Thyroid gland (tissue), 4 donors: ENCODE data around the gene CHN2. TPM values are rescaled to one million over a fixed set of nuclear protein-coding genes. Genes with fewer than 3 reads are reported as not detected.

Source experiments
- DNase-seq, 2 donors: peaks; one replicate each; pipeline ENCODE4 v3.0.0-alpha.2; 2019
- H3K27ac ChIP-seq, 3 donors: fragments of 200-600 bp; sonication (generic); 1 replicate in 2 of 3; 2 replicates in 1 of 3; pipeline ENCODE4 v1.5.1; 2016 to 2019; ENCODE audit warnings: mild to moderate bottlenecking in 1 of 3, moderate library complexity in 1 of 3
- H3K27me3 ChIP-seq: fragments of 200-600 bp; sonication (generic); one replicate; pipeline ENCODE4 v1.5.1; 2019
- H3K36me3 ChIP-seq, 2 donors: fragments of 200-600 bp; sonication (generic); one replicate each; pipeline ENCODE4 v1.5.1; 2016 to 2019
- H3K4me1 ChIP-seq, 2 donors: fragments of 200-600 bp; sonication (generic); one replicate each; pipeline ENCODE4 v1.5.1; 2017 to 2019
- H3K4me3 ChIP-seq, 3 donors: fragments of 200-600 bp; sonication (generic); replicated peaks in 1 of 3; 1 replicate in 2 of 3; 2 replicates in 1 of 3; pipeline ENCODE4 v1.5.1; 2016; ENCODE audit warnings: mild to moderate bottlenecking in 1 of 3
- H3K9me3 ChIP-seq: fragments of 200-600 bp; sonication (generic); one replicate; pipeline ENCODE4 v1.5.1; 2017
- POLR2A ChIP-seq, 2 donors: fragments of 450-650 bp; IDR thresholded peaks; one replicate each; pipeline ENCODE4 v1.6.1; 2017; ENCODE audit warnings: antibody characterized with exemption in 2 of 2, mild to moderate bottlenecking in 2 of 2, moderate library complexity in 1 of 2
- WGBS, 2 donors: methylation state at CpG; one replicate each; pipeline ENCODE4 v1.1.5; 2017; 5-methylcytosine and 5-hydroxymethylcytosine counted together
- intact Hi-C: fragments of 100-400 bp; cut with DNase I; formaldehyde crosslinking; loops from one replicate; pipeline ENCODE4 v1.15.1; 2023
- total RNA-seq, 4 donors: library from RNA; depleted of rRNA; stranded (reverse); fragments of >200 nt; gene quantifications; one replicate each; pipeline ENCODE4 v1.2.3, GENCODE V29; 2016
- TF ChIP-seq, protein P1 (sequence below), 6 experiments: fragments of 200-600 bp in 3 of 6; fragments of 450-650 bp in 3 of 6; sonication (generic) in 3 of 6; IDR thresholded peaks; one replicate each; pipeline ENCODE4 v1.5.1; 2016 to 2019; ENCODE audit warnings: antibody characterized with exemption in 6 of 6, mild to moderate bottlenecking in 2 of 6, inconsistent platforms in 1 of 6, moderate library complexity in 1 of 6

The CHN2 gene
- total RNA-seq, 4 donors from 2014 or later = 11.7 to 54.3 (median 41.4) TPM

DNA sequence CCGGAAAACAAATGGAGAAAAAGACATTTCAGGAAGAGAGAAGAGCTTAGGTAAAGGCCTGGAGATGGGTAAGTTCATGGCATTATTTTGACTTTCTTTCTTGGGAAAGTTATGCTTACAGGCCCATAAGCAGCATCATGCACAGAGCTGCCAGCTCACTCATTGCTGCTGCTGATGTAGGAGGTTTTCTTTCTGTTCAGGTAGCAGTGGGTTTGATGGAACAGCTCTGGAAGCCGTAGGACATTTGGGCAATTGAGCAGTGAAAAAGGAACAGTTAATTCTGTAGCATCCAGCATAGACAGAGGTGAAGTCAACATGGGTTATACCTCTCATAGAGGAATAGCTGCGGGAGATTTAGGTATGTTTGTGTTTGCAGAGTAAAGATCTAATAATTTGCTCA is 3.3 kb downstream of the CHN2 start:
- no peak overlapping the region for H3K4me3 ChIP-seq
- WGBS, 2 donors = 94 to 98% methylated on average over 3 of the region's 3 CpGs
- peaks cover 11 to 18% of the 10 kb centered on the region in 2 donors for H3K4me1 ChIP-seq
- DNase-seq = no peak
- H3K27me3 ChIP-seq = no peaks in the 10 kb centered on the region
- intact Hi-C loops = no loop called here
- H3K27ac ChIP-seq = no peak overlapping the region
- no peaks in the 10 kb centered on the region for H3K9me3 ChIP-seq
- TF ChIP-seq, protein P1, sequence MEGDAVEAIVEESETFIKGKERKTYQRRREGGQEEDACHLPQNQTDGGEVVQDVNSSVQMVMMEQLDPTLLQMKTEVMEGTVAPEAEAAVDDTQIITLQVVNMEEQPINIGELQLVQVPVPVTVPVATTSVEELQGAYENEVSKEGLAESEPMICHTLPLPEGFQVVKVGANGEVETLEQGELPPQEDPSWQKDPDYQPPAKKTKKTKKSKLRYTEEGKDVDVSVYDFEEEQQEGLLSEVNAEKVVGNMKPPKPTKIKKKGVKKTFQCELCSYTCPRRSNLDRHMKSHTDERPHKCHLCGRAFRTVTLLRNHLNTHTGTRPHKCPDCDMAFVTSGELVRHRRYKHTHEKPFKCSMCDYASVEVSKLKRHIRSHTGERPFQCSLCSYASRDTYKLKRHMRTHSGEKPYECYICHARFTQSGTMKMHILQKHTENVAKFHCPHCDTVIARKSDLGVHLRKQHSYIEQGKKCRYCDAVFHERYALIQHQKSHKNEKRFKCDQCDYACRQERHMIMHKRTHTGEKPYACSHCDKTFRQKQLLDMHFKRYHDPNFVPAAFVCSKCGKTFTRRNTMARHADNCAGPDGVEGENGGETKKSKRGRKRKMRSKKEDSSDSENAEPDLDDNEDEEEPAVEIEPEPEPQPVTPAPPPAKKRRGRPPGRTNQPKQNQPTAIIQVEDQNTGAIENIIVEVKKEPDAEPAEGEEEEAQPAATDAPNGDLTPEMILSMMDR (IDR thresholded peaks at IDR 0.05) = no peak
- TF ChIP-seq POLR2A (IDR thresholded peaks at IDR 0.05) = no peak
- H3K36me3 ChIP-seq = no peaks in the 10 kb centered on the region

DNA sequence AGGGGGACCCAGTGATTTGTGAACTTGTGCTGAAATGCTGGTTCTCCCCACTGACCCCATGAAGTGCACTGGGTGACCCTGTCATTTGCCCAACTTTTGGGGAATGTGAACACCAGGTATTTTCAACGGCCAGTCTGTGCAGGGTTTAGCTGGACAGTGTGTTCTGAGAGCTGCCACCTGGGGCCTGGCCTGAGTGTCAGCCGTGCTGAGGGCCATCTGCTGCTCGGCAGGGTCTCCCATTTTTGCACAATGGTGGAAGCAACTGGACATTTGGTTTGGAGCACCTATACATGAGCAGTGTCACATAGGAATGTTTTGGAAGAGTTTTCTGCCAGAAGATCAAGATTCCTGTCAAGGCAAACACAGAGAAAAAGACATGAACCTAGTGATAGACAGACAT is 5.2 kb downstream of the CHN2 start:
- H3K9me3 ChIP-seq = no peaks in the 10 kb centered on the region
- intact Hi-C loops = no loop called here
- DNase-seq = no peak
- H3K4me3 ChIP-seq = no peak overlapping the region
- no peak overlapping the region for H3K27ac ChIP-seq
- TF ChIP-seq, protein P1 (IDR thresholded peaks at IDR 0.05) = no peak
- no peak for TF ChIP-seq POLR2A (IDR thresholded peaks at IDR 0.05)
- no peaks in the 10 kb centered on the region for H3K36me3 ChIP-seq
- no peaks in the 10 kb centered on the region for H3K27me3 ChIP-seq
- WGBS, 2 donors = 84 to 89% methylated on average over 2 to 3 of the region's 3 CpGs
- peaks cover 11 to 18% of the 10 kb centered on the region in 2 donors for H3K4me1 ChIP-seq

DNA sequence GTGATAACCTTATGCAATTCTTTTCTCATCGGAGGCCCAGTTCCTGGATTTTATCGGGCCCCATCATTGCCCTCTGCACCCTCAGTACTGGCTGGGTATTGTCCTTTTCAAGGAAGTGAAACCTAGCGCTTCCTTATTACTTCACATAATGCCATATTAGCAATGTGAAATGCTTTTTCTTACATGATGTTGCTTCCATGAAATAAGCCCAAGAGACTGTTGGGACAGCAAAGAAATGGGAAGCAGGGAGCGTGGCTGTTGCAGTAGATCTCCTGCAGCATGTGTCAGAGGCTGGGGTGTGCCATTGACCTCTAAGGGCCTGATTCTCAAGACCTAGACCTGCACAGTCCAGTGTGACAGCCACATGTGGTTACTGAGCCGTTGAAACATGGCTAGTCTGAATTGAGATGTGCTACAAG is 8.1 kb downstream of the CHN2 start:
- 89% methylated on average over 5 of the region's 5 CpGs for WGBS, 2 donors
- Histone ChIP-seq H3K27ac (no peak overlapping the region), H3K4me3 (no peak overlapping the region), H3K36me3 (no peaks in the 10 kb centered on the region), H3K9me3 (no peaks in the 10 kb centered on the region), H3K4me1 (peaks cover 6 to 13% of the 10 kb centered on the region in 2 donors), H3K27me3 (no peaks in the 10 kb centered on the region)
- TF ChIP-seq POLR2A (IDR thresholded peaks at IDR 0.05) = no peak
- TF ChIP-seq, protein P1 (IDR thresholded peaks at IDR 0.05) = no peak
- intact Hi-C loops = no loop called here
- no peak for DNase-seq

DNA sequence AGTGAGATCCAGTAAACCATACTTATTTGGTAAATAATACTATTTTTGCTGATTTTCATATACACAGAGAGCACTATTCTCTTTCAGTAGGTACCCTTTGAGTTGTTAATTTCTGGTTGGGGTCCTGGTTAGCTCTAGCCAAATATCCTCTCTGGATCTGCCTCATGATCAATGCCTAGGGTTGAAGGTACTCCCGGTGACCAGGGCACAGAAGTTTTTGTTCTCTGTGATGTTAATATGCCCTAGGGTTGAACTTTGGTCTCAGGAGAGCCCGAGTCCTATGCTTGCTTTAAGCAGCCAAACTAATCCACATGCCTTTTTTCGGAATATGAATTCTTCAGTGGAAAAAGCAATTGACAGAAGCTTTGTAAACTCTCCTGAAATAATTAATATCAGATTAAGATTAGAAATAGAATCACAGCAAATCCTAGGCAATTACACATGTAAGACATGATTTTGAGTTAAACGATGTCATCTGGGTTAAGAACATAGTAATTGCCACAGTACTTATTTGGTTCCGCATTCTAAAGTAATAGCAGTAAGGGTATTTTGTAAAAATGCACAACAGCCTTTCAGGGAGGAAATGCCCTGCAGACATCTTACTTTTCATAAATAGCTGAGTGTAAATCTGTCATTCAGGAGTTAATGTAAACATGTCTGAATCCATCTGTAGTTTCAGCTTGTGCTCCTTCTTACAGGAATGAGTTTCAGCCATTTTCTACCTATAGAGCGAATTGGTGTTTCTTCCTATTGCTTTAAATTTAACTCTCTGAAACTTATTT is 10.1 kb downstream of the CHN2 start:
- peaks cover 6 to 13% of the 10 kb centered on the region in 2 donors for H3K4me1 ChIP-seq
- H3K36me3 ChIP-seq = no peaks in the 10 kb centered on the region
- no peak overlapping the region for H3K27ac ChIP-seq
- H3K4me3 ChIP-seq = no peak overlapping the region
- TF ChIP-seq, protein P1 (IDR thresholded peaks at IDR 0.05) = no peak
- no peak for TF ChIP-seq POLR2A (IDR thresholded peaks at IDR 0.05)
- H3K9me3 ChIP-seq = no peaks in the 10 kb centered on the region
- no peaks in the 10 kb centered on the region for H3K27me3 ChIP-seq
- intact Hi-C loops = no loop called here
- DNase-seq = no peak
- 78 to 86% methylated on average over 6 of the region's 6 CpGs for WGBS, 2 donors

DNA sequence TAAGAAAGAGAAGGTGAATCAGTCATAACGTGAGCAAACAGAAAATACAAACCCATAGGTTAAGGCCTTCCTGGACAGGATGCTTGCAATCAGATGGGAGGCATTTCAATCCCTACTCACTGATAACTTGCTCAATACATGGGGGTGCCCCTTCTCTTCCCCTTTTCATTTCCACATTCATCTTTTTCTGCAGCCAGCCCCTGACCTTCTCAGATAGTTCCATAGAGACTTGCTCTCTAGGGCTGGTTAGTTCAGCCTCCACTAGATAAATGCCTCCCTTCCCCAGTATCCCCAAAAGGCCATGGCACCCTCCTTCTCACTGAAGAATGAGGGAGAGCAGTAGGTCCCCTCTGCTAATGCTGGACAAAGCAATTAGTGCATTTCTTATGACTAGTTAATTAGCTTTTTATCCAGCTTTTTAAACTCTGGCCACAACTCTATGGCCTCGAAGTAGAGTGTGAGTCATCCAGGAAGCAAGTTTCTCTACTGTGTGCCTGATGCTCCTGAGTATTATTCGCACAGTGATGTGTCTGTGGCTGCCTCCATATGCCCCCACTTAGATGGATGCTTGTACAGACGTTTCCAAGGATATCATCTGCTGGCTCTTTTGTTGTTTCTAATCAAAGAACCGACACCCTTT is 12.7 kb downstream of the CHN2 start:
- DNase-seq = no peak
- WGBS, 2 donors = 72% methylated on average over 5 of the region's 5 CpGs
- no peaks in the 10 kb centered on the region for H3K9me3 ChIP-seq
- no peak overlapping the region for H3K4me3 ChIP-seq
- H3K4me1 ChIP-seq = no peaks in the 10 kb centered on the region
- no peaks in the 10 kb centered on the region for H3K27me3 ChIP-seq
- H3K27ac ChIP-seq = no peak overlapping the region
- TF ChIP-seq, protein P1 (IDR thresholded peaks at IDR 0.05) = no peak
- no peak for TF ChIP-seq POLR2A (IDR thresholded peaks at IDR 0.05)
- intact Hi-C loops = no loop called here
- no peaks in the 10 kb centered on the region for H3K36me3 ChIP-seq
